Fibroblast of upper back skin (primary cell): ENCODE data around the gene AQP7.
A peak's percentile ranks its signal among the peaks of the same experiment; 100 is the strongest.
"Not testable (repeated sequence)": the region's sequence is repeated elsewhere in the genome, so short reads cannot be mapped to it uniquely, and the experiment has no call there.

ENCODE experiments used
- DNase-seq: peaks from one replicate; pipeline ENCODE4 v3.0.0-alpha.2; 2013

AQP7 gene

DNA sequence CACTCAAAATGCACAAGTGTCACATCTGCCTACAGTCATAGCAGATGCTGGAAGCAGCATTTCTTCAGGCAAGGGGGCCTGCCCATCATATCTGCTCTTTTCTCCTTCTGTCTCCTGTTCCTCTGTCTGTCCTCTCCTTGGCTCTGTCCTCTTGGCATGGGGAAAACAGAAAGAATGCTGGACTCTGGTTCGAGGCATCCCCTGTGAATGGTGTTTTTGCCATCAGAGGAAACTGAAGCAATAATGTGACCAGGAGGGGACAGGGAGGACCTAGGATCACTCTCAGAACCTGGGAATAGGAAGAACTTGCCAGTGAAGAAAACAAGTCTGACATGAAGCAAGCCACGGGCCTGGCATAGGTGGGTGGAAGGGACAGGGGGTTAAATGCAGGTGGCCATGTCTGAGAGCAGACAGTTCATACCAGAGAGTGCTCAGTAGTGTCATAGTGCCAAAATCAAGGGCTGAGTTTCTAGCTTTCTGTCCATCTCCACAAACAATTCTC is 35.3 kb downstream of the AQP7 start:
- DNase-seq: no peak

DNA sequence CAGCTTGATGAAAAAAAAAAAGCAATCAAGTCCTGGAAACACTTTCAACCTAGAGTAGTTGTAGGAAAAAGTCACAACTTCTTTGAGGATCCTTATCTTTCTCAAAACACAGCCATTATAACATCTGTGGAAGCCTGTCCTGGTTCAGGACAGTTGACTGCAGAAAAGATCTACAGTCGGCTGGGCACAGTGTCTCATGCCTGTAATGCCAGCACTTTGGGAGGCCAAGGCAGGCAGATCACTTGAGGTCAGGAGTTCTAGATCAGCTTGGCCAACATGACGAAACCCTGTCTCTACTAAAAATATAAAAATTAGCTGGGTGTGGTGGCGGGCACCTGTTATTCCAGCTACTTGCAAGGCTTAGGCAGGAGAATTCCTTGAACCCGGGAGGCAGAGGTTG is 37.6 kb downstream of the AQP7 start:
- DNase-seq: not testable (repeated sequence)

DNA sequence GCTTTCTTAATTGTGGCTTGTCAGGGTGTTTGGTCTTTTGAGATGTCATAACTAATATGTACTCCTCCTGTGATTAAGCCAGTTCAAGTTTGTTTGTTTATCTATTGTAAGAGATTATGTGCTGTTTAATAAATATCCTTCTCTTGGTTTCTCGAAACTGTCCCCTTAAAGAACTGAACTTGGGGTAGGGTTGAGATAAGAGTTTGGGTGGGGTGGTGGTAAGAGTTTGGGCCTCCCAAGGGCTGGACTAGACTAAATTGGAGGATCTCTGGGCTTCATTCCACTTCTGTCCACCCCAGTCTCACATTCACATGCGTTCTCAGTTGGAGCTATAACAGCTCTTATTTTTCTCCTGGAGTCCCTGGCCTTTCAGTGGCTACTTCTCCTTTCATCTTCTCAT is 38.2 kb downstream of the AQP7 start:
- no peak for DNase-seq

DNA sequence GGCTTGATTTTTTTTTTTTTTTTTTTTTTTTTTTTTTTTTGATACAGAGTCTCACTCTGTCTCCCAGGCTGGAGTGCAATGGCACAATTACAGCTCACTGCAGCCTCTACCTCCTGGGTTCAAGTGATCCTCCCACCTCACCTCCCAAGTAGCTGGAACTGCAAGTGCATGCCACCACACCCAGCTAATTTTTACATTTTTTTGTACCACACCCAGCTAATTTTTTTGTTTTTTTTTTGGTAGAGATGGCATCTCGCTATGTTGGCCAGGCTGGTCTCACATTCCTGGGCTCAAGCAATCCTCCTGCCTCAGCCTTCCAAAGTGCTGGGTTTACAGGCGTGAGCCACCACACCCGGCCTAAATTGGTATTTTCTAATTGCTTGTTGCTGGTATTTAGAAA is 43.7 kb downstream of the AQP7 start:
- not testable (repeated sequence) for DNase-seq

GRCh38 chr9:33355933-33356332 is 46.4 kb downstream of the AQP7 start:
- DNase-seq: no peak

DNA sequence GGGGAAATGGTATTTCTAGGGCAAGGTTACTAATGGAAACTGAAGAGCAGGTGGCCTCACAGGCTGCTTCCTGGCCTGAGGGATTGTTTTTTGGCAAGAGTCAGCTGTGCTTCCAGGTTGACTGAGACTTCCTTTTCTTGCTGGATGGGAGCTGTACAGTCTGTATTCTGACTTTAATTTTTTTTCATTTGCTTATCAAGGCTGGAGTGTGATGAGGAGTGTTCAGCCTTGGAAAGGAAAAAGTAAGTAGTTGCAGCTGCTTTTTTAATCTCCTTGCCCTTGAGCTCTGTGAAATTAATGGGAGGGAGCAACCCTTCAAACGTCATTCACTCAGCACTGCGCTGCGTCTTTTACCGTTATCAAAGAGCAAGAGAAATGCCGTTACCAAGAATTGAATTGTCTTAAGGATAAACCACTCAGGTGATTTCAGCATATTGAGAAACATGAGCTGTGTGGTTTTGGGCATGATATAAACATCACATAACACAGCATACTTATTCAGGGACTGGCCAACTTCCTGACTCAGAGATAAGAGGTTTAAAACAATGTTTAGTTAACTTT is 47.6 kb downstream of the AQP7 start:
- no peak for DNase-seq

DNA sequence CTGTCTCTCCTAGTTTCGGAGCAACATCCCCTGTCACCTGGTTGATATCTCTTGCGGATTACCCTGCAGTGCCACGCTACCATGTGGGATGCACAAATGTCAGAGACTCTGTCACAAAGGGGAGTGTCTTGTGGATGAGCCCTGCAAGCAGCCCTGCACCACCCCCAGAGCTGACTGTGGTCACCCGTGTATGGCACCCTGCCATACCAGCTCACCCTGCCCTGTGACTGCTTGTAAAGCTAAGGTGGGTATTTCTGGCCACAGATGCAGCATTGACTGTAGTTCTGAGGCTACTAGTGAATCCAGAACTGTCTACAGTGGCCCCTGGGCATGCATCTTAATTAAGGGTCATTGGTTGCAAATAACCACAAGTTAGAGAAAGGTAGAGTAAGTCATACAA is 50.8 kb downstream of the AQP7 start:
- no peak for DNase-seq

- DNase-seq: peak; percentile 25
Measured at GRCh38 chr9:33350310-33350709, 52.1 kb downstream of the AQP7 start.

- no peak for DNase-seq
Measured at GRCh38 chr9:33349743-33350142, 52.6 kb downstream of the AQP7 start.

GRCh38 chr9:33348998-33349397 is 53.4 kb downstream of the AQP7 start:
- no peak for DNase-seq

GRCh38 chr9:33346564-33346963 is 55.8 kb downstream of the AQP7 start:
- no peak for DNase-seq

- no peak for DNase-seq
Measured at GRCh38 chr9:33344145-33344544, 58.2 kb downstream of the AQP7 start.

GRCh38 chr9:33341182-33341581 is 61.2 kb downstream of the AQP7 start:
- DNase-seq: no peak

GRCh38 chr9:33340186-33340585 is 62.2 kb downstream of the AQP7 start:
- DNase-seq: no peak
